IgD-negative memory B cell (primary cell): ENCODE data around the gene PCGF2. TPM values are rescaled to one million over a fixed set of nuclear protein-coding genes. Genes with fewer than 3 reads are reported as not detected.
"Not testable (repeated sequence)": the region's sequence is repeated elsewhere in the genome, so short reads cannot be mapped to it uniquely, and the experiment has no call there.

Experiments
- H3K27ac Mint-ChIP-seq, 3 donors: one replicate each; pipeline ENCODE4 v1.8.0; 2020 to 2022; ENCODE audit warnings: mild to moderate bottlenecking in 3 of 3, mixed read lengths in 3 of 3, moderate library complexity in 1 of 3
- H3K27me3 Mint-ChIP-seq: one replicate; pipeline ENCODE4 v1.8.0; 2021; ENCODE audit warnings: mixed read lengths
- H3K36me3 Mint-ChIP-seq: one replicate; pipeline ENCODE4 v1.8.0; 2020; ENCODE audit warnings: mild to moderate bottlenecking, mixed read lengths
- H3K4me1 Mint-ChIP-seq, 3 donors: one replicate each; pipeline ENCODE4 v1.8.0; 2020 to 2022; ENCODE audit warnings: mixed read lengths in 3 of 3, mild to moderate bottlenecking in 1 of 3
- H3K4me3 Mint-ChIP-seq, 4 donors: one replicate each; pipeline ENCODE4 v1.8.0; 2020 to 2022; ENCODE audit warnings: mild to moderate bottlenecking in 4 of 4, mixed read lengths in 4 of 4, moderate library complexity in 3 of 4
- H3K9me3 Mint-ChIP-seq, 3 donors: one replicate each; pipeline ENCODE4 v1.8.0; 2020 to 2021; ENCODE audit warnings: mixed read lengths in 3 of 3, mild to moderate bottlenecking in 1 of 3
- polyA plus RNA-seq: library from polyadenylated mRNA; unstranded; fragments of 300-500 nt; fragmentation: Illumina TruSeq; gene quantifications from one replicate; pipeline ENCODE4 v1.2.3, GENCODE V29; 2021

PCGF2 gene
- polyA plus RNA-seq = not detected

DNA sequence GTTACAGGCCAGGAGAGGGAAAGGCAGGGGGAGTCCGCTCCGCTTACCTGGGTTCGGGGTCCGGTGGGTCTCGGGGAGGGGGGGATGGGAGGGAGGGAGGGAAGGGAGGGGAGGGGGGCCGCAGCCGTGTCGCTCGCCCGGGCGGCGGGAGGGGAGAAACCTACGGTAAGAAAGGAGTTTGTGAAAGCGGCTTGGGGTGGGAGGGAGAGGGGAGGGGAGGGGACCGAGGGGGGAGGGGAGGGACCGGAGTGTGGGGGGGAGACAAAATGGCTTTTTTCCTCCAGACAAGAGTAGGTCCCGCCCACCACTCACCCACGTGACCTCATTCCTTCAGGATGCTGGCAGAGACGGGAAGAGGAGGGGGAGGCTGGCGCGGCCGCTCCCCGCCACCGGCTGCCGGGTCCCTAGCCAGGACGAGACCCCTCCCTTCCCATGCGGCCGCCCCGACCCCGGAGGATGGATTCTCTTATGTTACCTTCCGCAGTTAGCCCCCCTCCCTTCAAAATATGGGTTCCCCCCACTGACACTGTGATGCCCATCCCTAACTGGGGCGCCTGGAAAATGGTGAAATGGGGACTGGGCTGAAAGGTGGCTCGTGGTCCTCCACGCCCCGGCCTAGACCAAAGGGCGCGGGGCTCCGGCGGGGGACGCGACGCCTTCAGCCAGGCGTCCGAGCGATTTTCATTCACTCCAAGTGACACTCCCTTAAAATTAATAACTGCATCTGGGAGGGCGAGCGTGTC is at the start of gene PCGF2:
PCGF2 (minus strand) TSS at position 188 of the 743 bp plus-strand sequence. CDS start 7,934 bp downstream, outside the sequence.
- Mint-ChIP-seq H3K27ac (peak within 1 kb of the TSS in 2 of 3 donors; percentile 5 to 59), H3K9me3 (peaks cover 0 to 3% (median 0%) of the 10 kb centered on the region in 3 donors), H3K4me3 (peak within 1 kb of the TSS; percentile 22 to 97 (median 85)), H3K36me3 (peaks cover 1% of the 10 kb centered on the region), H3K27me3 (peaks cover 47% of the 10 kb centered on the region), H3K4me1 (peaks cover 26 to 33% (median 30%) of the 10 kb centered on the region in 3 donors)

DNA sequence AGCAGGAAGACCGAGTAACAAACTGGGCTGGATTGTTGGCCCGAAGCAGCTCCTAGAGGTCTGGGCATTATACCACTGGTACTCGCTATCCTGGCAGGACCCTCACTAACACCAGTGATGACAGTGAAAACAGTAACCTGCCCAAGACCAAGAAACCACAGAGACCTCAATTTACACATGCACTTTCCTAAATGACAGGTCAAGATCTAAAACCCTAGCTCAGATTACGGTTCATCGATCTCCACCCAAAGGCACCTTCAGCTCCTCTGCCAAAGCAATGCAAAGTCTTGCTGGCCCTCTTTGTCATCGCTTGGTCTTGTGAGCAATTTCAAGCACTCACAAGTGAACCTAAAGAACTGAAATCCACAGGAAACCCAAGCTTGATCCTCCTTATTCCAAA is 49.7 kb upstream of the PCGF2 start:
- peaks cover 2% of the 10 kb centered on the region for H3K36me3 Mint-ChIP-seq
- peak overlapping the region; percentile 84 to 98 (median 86) for H3K27ac Mint-ChIP-seq
- H3K4me1 Mint-ChIP-seq = peaks cover 17 to 33% (median 30%) of the 10 kb centered on the region in 3 donors
- no peaks in the 10 kb centered on the region for H3K27me3 Mint-ChIP-seq
- no peaks in the 10 kb centered on the region for H3K9me3 Mint-ChIP-seq
- H3K4me3 Mint-ChIP-seq = peak overlapping the region; percentile 90 to 97 (median 94)

DNA sequence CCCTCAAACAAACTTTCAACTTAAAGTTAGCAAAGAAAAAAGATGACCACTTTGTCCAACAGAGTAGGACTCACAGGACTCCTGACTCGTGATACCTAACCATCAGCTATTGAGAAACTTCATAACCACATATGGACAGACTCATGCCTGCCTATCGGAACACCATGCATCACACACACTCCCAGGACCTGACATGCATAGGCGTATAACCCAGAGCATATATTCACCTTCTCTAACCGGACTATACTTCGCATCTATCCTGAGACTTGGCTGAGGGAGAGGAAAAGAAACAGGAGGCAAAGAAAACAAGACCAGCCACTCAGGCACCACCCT is 49.0 kb upstream of the PCGF2 start:
- Mint-ChIP-seq H3K36me3 (peaks cover 2% of the 10 kb centered on the region), H3K27me3 (no peaks in the 10 kb centered on the region), H3K27ac (peak overlapping the region; percentile 1 to 86 (median 4)), H3K4me1 (peaks cover 17 to 36% (median 35%) of the 10 kb centered on the region in 3 donors), H3K4me3 (peak overlapping the region in 3 of 4 donors; percentile 30 to 96 (median 90)), H3K9me3 (no peaks in the 10 kb centered on the region)

DNA sequence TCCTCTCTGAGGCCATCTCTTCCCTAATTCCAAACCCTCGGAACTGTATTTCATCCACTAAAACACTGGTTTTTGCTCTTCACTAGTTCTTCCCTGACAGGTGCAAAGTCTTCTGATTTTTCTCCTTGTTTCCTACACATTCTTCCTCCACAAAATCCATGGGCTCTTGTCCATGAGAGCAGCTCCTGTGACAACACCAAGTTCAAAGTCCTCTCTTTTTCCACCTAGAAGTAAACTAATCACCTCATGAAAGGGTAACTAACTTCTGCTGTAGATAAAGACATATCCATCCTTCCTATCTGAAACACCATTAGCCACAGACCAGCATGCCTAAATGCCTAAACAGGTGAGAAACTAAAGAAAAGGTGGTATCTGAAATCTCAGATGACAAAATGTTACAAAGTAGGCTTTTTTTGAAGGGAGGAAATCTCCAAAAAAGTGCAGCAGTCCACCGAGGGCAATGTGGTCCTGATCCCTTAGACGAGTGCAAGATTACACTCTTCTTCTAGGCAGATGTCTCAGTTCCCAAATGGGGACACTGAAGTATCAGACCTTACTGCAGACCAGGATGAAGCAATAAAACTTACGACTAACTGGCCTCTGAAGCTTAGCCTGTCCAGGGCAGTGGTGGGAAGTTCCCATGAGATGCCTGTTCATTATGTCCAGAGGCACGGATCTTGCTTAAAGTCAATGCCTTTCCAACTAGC is 48.5 kb upstream of the PCGF2 start:
- Mint-ChIP-seq H3K27ac (peak overlapping the region; percentile 1 to 86 (median 33)), H3K9me3 (no peaks in the 10 kb centered on the region), H3K4me3 (peak overlapping the region in 3 of 4 donors; percentile 30 to 96 (median 90)), H3K27me3 (no peaks in the 10 kb centered on the region), H3K4me1 (peaks cover 17 to 36% (median 36%) of the 10 kb centered on the region in 3 donors), H3K36me3 (peaks cover 2% of the 10 kb centered on the region)

DNA sequence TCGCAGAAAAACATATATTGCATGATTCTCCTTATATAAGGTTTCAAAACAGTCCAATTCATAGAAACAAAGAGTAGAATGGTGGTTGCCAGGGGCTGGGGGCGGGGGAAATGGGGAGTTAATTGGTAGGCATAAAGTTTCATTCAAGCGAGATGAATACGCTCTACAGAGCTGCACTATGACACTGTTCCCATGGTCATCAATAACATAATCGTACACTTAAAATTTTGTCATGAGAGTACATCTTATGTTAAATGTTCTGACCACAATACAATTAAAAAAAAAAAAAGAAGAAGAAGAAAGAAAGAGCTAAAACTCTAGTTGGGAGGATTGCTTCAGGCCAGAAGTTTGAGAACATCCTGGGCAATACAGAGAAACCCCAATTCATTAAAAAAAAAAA is 46.1 kb upstream of the PCGF2 start:
- Mint-ChIP-seq H3K27me3 (no peaks in the 10 kb centered on the region), H3K4me1 (peaks cover 17 to 31% (median 28%) of the 10 kb centered on the region in 3 donors), H3K4me3 (no peak overlapping the region), H3K9me3 (no peaks in the 10 kb centered on the region), H3K27ac (no peak overlapping the region), H3K36me3 (peaks cover 4% of the 10 kb centered on the region)

DNA sequence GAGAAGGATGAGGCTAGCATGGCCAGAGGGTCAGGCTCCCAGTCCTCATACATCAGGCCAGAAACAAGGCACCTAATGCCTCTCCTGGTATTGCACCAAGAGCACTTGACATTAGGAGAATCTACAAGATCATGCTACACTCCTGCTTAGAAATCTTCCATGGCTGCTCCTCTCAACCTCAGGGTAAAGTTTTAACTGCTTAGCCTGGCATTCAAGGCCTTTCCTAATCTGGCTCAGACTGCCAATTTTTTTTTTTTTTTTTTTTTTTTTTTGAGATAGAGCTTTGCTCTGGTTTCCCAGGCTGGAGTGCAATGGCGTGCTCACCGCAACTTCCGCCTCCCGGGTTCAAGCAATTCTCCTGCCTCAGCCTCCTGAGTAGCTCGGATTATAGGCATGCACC is 43.0 kb upstream of the PCGF2 start:
- Mint-ChIP-seq H3K36me3 (peaks cover 4% of the 10 kb centered on the region), H3K9me3 (no peaks in the 10 kb centered on the region), H3K4me1 (peaks cover 1 to 7% (median 6%) of the 10 kb centered on the region in 3 donors), H3K27me3 (no peaks in the 10 kb centered on the region), H3K27ac (peak overlapping the region in 1 of 3 donors; percentile 5), H3K4me3 (no peak overlapping the region)

DNA sequence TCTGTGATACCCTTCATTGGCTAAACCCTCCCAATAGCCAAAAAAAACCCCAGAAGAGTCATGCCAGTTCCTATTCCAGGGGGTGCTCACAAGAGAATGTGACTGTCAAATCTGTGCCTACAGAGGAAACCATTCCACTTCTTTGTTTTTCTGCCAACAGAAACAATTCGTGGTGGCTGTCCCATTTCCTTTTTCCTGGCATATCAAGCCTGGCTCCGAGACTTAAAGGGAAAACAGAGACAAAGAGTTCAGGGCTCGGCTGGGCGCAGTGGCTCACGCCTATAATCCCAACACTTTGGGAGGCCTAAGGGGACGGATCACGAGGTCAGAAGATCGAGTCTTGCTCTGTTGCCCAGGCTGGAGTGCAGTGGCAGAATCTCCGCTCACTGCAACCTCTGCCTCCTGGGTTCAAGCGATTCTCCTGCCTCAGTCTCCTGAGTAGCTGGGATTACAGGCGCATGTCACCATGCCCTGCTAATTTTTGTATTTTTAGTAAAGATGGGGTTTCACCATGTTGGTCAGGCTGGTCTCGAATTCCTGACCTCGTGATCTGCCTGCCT is 42.1 kb upstream of the PCGF2 start:
- not testable (repeated sequence) for H3K4me3 Mint-ChIP-seq, H3K36me3 Mint-ChIP-seq, H3K27ac Mint-ChIP-seq, H3K4me1 Mint-ChIP-seq, H3K27me3 Mint-ChIP-seq, H3K9me3 Mint-ChIP-seq

DNA sequence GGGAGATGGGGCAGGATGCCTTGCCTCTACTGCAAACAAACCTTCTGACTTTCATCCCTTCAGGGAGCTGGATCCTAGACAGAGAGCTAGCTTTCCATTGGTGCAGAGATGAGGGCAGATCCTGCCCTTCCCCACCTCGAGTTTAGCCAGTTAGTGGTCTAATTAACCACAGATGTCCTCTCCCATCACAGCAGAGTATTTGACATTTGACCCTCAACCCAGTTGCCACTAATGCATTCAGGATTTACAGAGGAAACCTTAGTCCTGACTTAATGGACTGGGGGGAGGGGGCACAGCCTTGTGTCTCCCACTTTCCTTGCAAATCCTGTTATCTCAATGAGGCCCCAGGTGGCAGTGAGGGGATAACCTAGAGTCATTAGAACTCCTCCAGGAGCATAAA is 41.0 kb upstream of the PCGF2 start:
- H3K27ac Mint-ChIP-seq = no peak overlapping the region
- H3K4me1 Mint-ChIP-seq = peaks cover 0 to 6% (median 4%) of the 10 kb centered on the region in 3 donors
- no peak overlapping the region for H3K4me3 Mint-ChIP-seq
- peaks cover 2% of the 10 kb centered on the region for H3K36me3 Mint-ChIP-seq
- H3K9me3 Mint-ChIP-seq = no peaks in the 10 kb centered on the region
- H3K27me3 Mint-ChIP-seq = no peaks in the 10 kb centered on the region

DNA sequence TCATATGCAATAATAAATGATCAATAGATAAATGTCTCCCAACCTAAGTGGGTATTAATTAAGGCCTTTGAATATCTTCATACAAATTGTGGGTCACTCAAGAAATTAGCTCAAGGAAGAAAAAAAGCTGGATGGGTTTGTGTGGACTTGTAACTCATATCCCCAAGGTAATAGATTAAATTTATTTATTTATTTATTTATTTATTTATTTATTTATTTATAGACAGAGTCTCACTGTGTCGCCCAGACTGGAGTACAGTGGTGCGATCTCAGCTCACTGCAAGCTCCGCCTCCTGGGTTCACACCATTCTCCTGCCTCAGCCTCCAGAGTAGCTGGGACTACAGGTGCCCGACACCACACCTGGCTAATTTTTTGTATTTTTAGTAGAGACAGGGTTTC is 39.9 kb upstream of the PCGF2 start:
- H3K27me3 Mint-ChIP-seq, H3K9me3 Mint-ChIP-seq, H3K4me3 Mint-ChIP-seq, H3K36me3 Mint-ChIP-seq, H3K4me1 Mint-ChIP-seq, H3K27ac Mint-ChIP-seq: not testable (repeated sequence)

DNA sequence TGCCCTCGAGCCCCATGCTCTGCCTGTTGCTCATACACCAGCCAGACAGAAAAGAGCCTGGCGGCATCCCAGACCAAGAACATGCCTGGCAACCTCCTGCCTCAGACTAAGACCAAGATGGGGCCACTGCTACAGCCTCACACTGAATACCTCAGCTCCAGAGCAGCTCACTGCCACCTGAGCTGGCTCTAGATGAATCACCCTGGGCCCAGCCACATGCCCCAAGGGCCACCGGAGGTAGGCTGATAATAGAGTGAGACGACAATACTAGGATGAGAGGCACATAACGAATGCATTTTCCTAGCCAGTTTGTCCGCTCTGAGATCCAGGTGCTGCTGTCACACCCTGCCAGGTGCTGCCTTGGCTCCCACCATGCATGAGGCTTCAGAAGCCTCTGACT is 38.2 kb upstream of the PCGF2 start:
- H3K9me3 Mint-ChIP-seq = no peaks in the 10 kb centered on the region
- peaks cover 0 to 2% (median 0%) of the 10 kb centered on the region in 3 donors for H3K4me1 Mint-ChIP-seq
- H3K27me3 Mint-ChIP-seq = no peaks in the 10 kb centered on the region
- no peak overlapping the region for H3K4me3 Mint-ChIP-seq
- H3K27ac Mint-ChIP-seq = no peak overlapping the region
- peaks cover 2% of the 10 kb centered on the region for H3K36me3 Mint-ChIP-seq

DNA sequence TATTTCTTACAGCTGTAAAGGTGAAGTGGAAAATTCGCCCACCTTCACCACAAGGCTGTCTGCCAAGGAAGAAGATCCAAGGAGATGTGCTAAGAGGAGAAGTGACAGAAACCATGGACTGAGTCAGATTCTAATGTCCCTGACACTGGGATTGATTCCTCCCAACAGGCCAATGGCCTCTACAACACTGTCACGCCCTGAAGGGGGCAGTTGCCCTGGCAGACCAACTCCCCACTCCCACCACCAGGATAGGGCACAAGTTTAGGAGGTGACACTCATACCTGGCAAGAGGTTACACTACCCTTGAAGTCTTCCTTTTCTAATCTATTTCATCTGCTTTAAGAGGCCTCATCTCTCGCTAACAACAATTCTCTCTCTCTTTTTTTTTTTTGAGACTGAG is 35.1 kb upstream of the PCGF2 start:
- Mint-ChIP-seq H3K9me3 (no peaks in the 10 kb centered on the region), H3K27me3 (no peaks in the 10 kb centered on the region), H3K4me3 (peak overlapping the region in 1 of 4 donors; percentile 39), H3K27ac (no peak overlapping the region), H3K36me3 (peaks cover 2% of the 10 kb centered on the region), H3K4me1 (peaks cover 0 to 2% (median 2%) of the 10 kb centered on the region in 3 donors)

DNA sequence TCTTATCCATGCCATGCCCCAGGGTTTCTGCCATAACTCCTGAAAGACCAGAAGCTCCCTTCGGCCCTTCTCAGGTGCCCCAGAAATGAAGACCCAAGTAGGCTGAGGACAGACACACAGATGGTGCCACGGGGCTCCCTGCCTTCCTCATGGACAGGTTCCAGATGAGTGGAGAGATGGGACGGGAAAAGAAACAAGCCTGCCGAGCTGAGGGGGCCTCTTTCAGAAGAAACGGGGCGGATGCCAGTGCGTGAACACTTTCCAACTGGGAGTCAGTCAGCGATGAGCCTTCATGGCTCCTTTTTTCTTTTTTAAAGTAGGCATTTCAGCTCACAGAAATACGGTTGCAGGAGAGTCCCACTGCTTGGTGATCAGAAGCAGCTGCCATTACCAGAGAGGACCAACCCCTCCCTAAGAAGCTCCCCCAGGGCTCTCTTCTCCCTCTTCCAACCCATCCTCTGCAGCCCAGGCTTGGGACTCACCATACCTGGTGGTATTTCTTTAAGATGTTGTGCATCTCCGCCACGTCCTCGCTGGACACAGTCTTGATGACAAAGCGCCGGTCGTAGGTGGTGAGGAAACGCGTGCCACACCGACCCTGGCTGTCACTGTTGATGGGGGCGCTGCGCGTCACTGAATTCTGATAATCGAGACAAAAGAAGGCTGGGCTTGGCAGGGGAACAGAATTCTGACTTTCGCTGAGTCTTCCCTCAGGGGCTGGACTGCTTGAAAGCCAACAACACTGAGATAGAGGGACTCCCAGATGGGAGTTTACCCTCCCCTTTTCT is 32.0 kb upstream of the PCGF2 start:
- Mint-ChIP-seq H3K36me3 (peaks cover 2% of the 10 kb centered on the region), H3K9me3 (no peaks in the 10 kb centered on the region), H3K27ac (peak overlapping the region in 1 of 3 donors; percentile 43), H3K4me1 (peaks cover 0 to 2% (median 0%) of the 10 kb centered on the region in 3 donors), H3K4me3 (no peak overlapping the region), H3K27me3 (no peaks in the 10 kb centered on the region)

DNA sequence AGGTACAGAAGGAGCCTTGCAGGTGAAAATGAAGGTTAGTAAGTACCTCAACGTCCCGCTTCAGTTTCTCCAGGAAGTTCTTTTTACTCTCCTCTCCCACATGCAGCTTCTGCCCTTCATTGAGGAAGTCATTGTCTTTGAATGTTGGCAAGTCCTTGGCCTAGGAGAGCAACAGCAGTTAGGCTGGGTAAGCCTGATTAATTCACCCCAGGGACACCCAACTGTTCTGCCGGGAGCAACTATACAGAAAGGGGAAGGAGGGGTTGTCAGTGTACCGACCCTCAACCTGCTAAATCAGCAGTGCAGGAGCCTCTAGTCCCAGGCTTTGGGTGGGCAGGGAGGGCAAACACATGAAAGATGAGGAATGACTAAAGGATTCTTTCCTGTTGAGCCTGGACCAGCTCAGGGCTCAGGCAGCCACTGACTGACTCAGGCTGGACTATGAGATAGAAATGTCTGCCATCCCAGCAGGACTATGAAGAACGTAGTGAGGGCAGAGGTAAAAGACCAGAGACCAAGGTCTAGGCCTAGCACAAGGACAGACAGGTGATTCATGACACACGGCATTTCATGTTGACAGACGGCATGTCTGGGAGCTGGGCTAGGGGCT is 29.6 kb upstream of the PCGF2 start:
- no peaks in the 10 kb centered on the region for H3K27me3 Mint-ChIP-seq
- H3K4me3 Mint-ChIP-seq = no peak overlapping the region
- no peak overlapping the region for H3K27ac Mint-ChIP-seq
- no peaks in the 10 kb centered on the region for H3K9me3 Mint-ChIP-seq
- peaks cover 0 to 2% (median 0%) of the 10 kb centered on the region in 3 donors for H3K4me1 Mint-ChIP-seq
- peaks cover 4% of the 10 kb centered on the region for H3K36me3 Mint-ChIP-seq

DNA sequence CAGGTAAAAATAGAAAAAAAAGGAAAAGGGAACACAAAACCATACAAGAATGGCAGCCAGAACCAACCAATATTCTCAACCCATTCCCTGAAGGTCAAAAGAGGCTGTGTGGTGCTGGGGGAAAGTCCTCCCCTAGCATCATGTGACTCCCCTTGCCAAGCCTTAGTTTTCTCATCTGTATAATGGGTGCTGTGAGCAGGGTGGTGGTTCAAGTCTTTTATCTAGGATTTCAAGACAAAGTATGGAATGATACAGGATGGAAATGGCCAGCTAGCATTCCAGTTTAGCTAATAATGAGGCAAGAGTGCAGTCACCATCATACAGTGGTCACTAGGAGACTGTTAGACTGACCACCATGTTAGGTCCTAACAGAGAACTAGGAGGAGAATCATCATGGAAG is 25.1 kb upstream of the PCGF2 start:
- H3K4me1 Mint-ChIP-seq = no peaks in the 10 kb centered on the region
- H3K36me3 Mint-ChIP-seq = peaks cover 3% of the 10 kb centered on the region
- no peak overlapping the region for H3K4me3 Mint-ChIP-seq
- no peak overlapping the region for H3K27ac Mint-ChIP-seq
- no peaks in the 10 kb centered on the region for H3K27me3 Mint-ChIP-seq
- H3K9me3 Mint-ChIP-seq = no peaks in the 10 kb centered on the region
